Measurements from ENCODE around the gene FAM72C.
"Not testable (repeated sequence)": the region's sequence is repeated elsewhere in the genome, so short reads cannot be mapped to it uniquely, and the experiment has no call there.

DNA sequence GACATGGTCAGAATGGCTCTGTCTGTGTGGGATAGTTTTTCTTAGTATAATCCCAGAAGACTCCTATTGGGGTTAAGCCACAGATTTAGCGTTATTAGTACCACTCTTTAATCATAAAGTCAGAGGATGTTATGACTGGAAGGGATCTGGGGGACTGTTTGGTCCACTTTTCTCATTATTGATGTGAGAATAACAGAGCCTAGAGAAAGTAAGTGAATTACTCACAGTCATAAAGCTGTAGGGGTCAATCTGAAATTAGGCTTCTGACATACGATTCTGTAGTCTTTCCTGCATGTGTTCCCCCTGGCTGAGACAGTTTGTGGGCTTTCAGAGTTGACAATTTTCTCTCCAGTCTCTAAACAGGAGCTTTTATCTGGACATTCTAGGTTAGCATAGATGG is 47.3 kb upstream of the FAM72C start:
- not testable (repeated sequence) for TF ChIP-seq RARB (CRISPR knock-in tag; IDR thresholded peaks at IDR 0.05); ZNF565 (CRISPR knock-in tag; conservative IDR thresholded peaks at IDR 0.05; ENCODE audit: low read depth); TCF4 (CRISPR knock-in tag; IDR thresholded peaks at IDR 0.05; ENCODE audit: borderline replicate concordance); ZNF8 (CRISPR knock-in tag; IDR thresholded peaks at IDR 0.05); TOX (CRISPR knock-in tag; IDR thresholded peaks at IDR 0.05; ENCODE audit: borderline replicate concordance); SNAI2 (CRISPR knock-in tag; IDR thresholded peaks at IDR 0.05)
- TF ChIP-seq, protein P1, sequence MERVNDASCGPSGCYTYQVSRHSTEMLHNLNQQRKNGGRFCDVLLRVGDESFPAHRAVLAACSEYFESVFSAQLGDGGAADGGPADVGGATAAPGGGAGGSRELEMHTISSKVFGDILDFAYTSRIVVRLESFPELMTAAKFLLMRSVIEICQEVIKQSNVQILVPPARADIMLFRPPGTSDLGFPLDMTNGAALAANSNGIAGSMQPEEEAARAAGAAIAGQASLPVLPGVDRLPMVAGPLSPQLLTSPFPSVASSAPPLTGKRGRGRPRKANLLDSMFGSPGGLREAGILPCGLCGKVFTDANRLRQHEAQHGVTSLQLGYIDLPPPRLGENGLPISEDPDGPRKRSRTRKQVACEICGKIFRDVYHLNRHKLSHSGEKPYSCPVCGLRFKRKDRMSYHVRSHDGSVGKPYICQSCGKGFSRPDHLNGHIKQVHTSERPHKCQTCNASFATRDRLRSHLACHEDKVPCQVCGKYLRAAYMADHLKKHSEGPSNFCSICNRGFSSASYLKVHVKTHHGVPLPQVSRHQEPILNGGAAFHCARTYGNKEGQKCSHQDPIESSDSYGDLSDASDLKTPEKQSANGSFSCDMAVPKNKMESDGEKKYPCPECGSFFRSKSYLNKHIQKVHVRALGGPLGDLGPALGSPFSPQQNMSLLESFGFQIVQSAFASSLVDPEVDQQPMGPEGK (CRISPR knock-in tag; IDR thresholded peaks at IDR 0.05; ENCODE audit: borderline replicate concordance), result not testable (repeated sequence)
- TF ChIP-seq, protein P2, sequence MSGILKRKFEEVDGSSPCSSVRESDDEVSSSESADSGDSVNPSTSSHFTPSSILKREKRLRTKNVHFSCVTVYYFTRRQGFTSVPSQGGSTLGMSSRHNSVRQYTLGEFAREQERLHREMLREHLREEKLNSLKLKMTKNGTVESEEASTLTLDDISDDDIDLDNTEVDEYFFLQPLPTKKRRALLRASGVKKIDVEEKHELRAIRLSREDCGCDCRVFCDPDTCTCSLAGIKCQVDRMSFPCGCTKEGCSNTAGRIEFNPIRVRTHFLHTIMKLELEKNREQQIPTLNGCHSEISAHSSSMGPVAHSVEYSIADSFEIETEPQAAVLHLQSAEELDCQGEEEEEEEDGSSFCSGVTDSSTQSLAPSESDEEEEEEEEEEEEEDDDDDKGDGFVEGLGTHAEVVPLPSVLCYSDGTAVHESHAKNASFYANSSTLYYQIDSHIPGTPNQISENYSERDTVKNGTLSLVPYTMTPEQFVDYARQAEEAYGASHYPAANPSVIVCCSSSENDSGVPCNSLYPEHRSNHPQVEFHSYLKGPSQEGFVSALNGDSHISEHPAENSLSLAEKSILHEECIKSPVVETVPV (CRISPR knock-in tag; IDR thresholded peaks at IDR 0.05), result not testable (repeated sequence)
- TF ChIP-seq, protein P3, sequence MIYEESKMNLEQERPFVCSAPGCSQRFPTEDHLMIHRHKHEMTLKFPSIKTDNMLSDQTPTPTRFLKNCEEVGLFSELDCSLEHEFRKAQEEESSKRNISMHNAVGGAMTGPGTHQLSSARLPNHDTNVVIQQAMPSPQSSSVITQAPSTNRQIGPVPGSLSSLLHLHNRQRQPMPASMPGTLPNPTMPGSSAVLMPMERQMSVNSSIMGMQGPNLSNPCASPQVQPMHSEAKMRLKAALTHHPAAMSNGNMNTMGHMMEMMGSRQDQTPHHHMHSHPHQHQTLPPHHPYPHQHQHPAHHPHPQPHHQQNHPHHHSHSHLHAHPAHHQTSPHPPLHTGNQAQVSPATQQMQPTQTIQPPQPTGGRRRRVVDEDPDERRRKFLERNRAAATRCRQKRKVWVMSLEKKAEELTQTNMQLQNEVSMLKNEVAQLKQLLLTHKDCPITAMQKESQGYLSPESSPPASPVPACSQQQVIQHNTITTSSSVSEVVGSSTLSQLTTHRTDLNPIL (CRISPR knock-in tag; IDR thresholded peaks at IDR 0.05; ENCODE audit: low read depth), result not testable (repeated sequence)

All from SK-N-SH treated with all-trans-retinoic acid at 6 μM for 48 hours (cell line).